SU-DHL-6 (cell line): Measurements from ENCODE around the gene NEURL4.

Source experiments
- CTCF ChIP-seq: fragments of 200-600 bp; sonication (generic); IDR thresholded peaks from one replicate; pipeline ENCODE4 v1.5.1; 2017; ENCODE audit warnings: antibody characterized with exemption, mild to moderate bottlenecking, low read length, moderate library complexity; ENCODE audit not compliant: insufficient read depth, poor library complexity, severe bottlenecking
- EZH2phosphoT487 ChIP-seq: fragments of 200-600 bp; sonication (generic), shearing (Covaris generic); conservative IDR thresholded peaks from 2 replicates; pipeline ENCODE4 v1.6.1; 2018; ENCODE audit warnings: mild to moderate bottlenecking, antibody characterized with exemption, low read length, moderate library complexity, mixed read lengths

- TF ChIP-seq EZH2phosphoT487 (no peak), CTCF (no peak)
These were observed 19.5 kb downstream of the NEURL4 start for GRCh38 chr17:7309628-7310027.
